HCT116 (cell line): ENCODE results near the gene TPO. TPM values are rescaled to one million over a fixed set of nuclear protein-coding genes. Genes with fewer than 3 reads are reported as not detected.

Experiments used
- ATAC-seq: fragments of 200-7000 bp; cut with Tn5 transposase; 2 replicates; pipeline ENCODE4 v1.9.1; 2020; ENCODE audit warnings: mild to moderate bottlenecking, moderate library complexity
- BruUV-seq: library from RNA; stranded (reverse); fragments of 400-500 nt; replicated peaks from 2 replicates; lab custom pipeline; 2021; lab: Mats Ljungman, UMichigan
- CTCF ChIA-PET: fragments of 300-600 bp; sonication (Branson Sonifier 250); formaldehyde crosslinking; loops from one replicate; lab custom pipeline; 2021; ENCODE audit warnings: antibody characterized with exemption; lab: Charles Lee
- POLR2A ChIA-PET: fragments of 300-600, 350-600 bp; sonication (Branson Sonifier 250); formaldehyde crosslinking; loops from one replicate; lab custom pipeline; 2021; ENCODE audit warnings: antibody characterized with exemption; lab: Charles Lee
- RAD21 ChIA-PET, 2 experiments: fragments of 300-600 bp; sonication (Branson Sonifier 250); formaldehyde crosslinking; loops; one replicate each; lab custom pipeline; 2023; ENCODE audit warnings: low total read pairs in 2 of 2; ENCODE audit not compliant: uncharacterized antibody in 2 of 2, unreplicated experiment in 2 of 2, low non-redundant PET in 1 of 2; lab: Charles Lee
- DNase-seq: peaks from one replicate; pipeline ENCODE4 v3.0.0-alpha.2; 2010; ENCODE audit warnings: low read depth, low spot score
- H2AFZ ChIP-seq: fragments of 200-600 bp; shearing (Covaris generic), sonication (generic); 2 replicates; pipeline ENCODE4 v1.6.1; 2017; ENCODE audit warnings: low read depth, mixed run types, mixed read lengths, antibody characterized with exemption, low read length; ENCODE audit not compliant: poor library complexity, severe bottlenecking
- H3K27ac ChIP-seq: 2 replicates; pipeline ENCODE4 v1.5.1; 2012; ENCODE audit warnings: low read depth, low read length
- H3K27me3 ChIP-seq: fragments of 200-600 bp; sonication (generic); 2 replicates; pipeline ENCODE4 v1.6.1; 2016; ENCODE audit warnings: mixed run types, low read length, mixed read lengths; ENCODE audit not compliant: insufficient read depth
- H3K36me3 ChIP-seq, 2 experiments: fragments of 200-500 bp in 1 of 2; fragments of 200-600 bp in 1 of 2; sonication (Bioruptor generic) in 1 of 2; sonication (generic) in 1 of 2; 2 replicates each; pipeline versions ENCODE4 v1.5.1 to v1.6.1; 2014 to 2016; ENCODE audit warnings: low read length in 2 of 2, inconsistent platforms in 1 of 2, mixed read lengths in 1 of 2, mixed run types in 1 of 2; ENCODE audit not compliant: insufficient read depth in 2 of 2, control insufficient read depth in 1 of 2
- H3K4me1 ChIP-seq, 2 experiments: fragments of 200-600 bp in 1 of 2; sonication (generic) in 1 of 2; 2 replicates each; pipeline versions ENCODE4 v1.5.1 to v1.6.1; 2012 to 2017; ENCODE audit warnings: low read length in 2 of 2, inconsistent platforms in 1 of 2, mild to moderate bottlenecking in 1 of 2, mixed read lengths in 1 of 2, mixed run types in 1 of 2, moderate library complexity in 1 of 2; ENCODE audit not compliant: insufficient read depth in 2 of 2, control insufficient read depth in 1 of 2
- H3K4me2 ChIP-seq: fragments of 200-600 bp; sonication (generic); 2 replicates; pipeline ENCODE4 v1.6.1; 2017; ENCODE audit warnings: mixed run types, low read length, mixed read lengths
- H3K4me3 ChIP-seq, 2 experiments: fragments of 200-600 bp in 1 of 2; sonication (generic) in 1 of 2; replicated peaks in 1 of 2; 2 replicates each; pipeline ENCODE4 v1.5.1; 2011 to 2016; ENCODE audit warnings: low read length in 2 of 2, control low read depth in 1 of 2, low read depth in 1 of 2, mild to moderate bottlenecking in 1 of 2, mixed read lengths in 1 of 2, mixed run types in 1 of 2
- H3K79me2 ChIP-seq: fragments of 200-600 bp; sonication (generic); 2 replicates; pipeline ENCODE4 v1.6.1; 2017; ENCODE audit warnings: mild to moderate bottlenecking, mixed run types, low read length, moderate library complexity, mixed read lengths; ENCODE audit not compliant: insufficient read depth
- H3K9ac ChIP-seq: fragments of 200-600 bp; sonication (generic); 2 replicates; pipeline ENCODE4 v1.6.1; 2016; ENCODE audit warnings: low read length, mixed read lengths
- H3K9me2 ChIP-seq: fragments of 200-600 bp; sonication (generic), shearing (Covaris generic); 2 replicates; pipeline ENCODE4 v1.6.1; 2017; ENCODE audit warnings: mixed run types, mild to moderate bottlenecking, moderate library complexity; ENCODE audit not compliant: insufficient read depth
- H3K9me3 ChIP-seq, 2 experiments: fragments of 200-500 bp in 1 of 2; fragments of 200-600 bp in 1 of 2; sonication (Bioruptor generic) in 1 of 2; sonication (generic) in 1 of 2; 2 replicates each; pipeline ENCODE4 v1.6.1; 2014 to 2017; ENCODE audit warnings: low read length in 2 of 2, mixed read lengths in 2 of 2, inconsistent platforms in 1 of 2, low read depth in 1 of 2, mild to moderate bottlenecking in 1 of 2, mixed run types in 1 of 2, moderate library complexity in 1 of 2; ENCODE audit not compliant: control insufficient read depth in 1 of 2, insufficient read depth in 1 of 2
- H4K20me1 ChIP-seq: fragments of 200-600 bp; sonication (generic), shearing (Covaris generic); 2 replicates; pipeline ENCODE4 v1.6.1; 2017; ENCODE audit warnings: mixed run types, mild to moderate bottlenecking, moderate library complexity; ENCODE audit not compliant: insufficient read depth
- EGR1 ChIP-seq: IDR thresholded peaks from 2 replicates; pipeline ENCODE4 v1.6.1; 2012; ENCODE audit warnings: low read depth
- FOSL1 ChIP-seq: IDR thresholded peaks from 2 replicates; pipeline ENCODE4 v1.6.1; 2012; ENCODE audit warnings: low read depth
- SP1 ChIP-seq: IDR thresholded peaks from 2 replicates; pipeline ENCODE4 v1.6.1; 2012; ENCODE audit warnings: low read depth
- YY1 ChIP-seq: IDR thresholded peaks from 2 replicates; pipeline ENCODE4 v1.6.1; 2011; ENCODE audit warnings: low read length, low read depth, moderate library complexity, mild to moderate bottlenecking; ENCODE audit not compliant: insufficient replicate concordance; ENCODE audit errors: extremely low read depth
- ZFX ChIP-seq: fragments of 450-650 bp; IDR thresholded peaks from 2 replicates; pipeline ENCODE4 v1.6.1; 2017
- intact Hi-C: fragments of 100-400 bp; cut with micrococcal nuclease; formaldehyde crosslinking; loops from 2 replicates; pipeline ENCODE4 v1.10.0; 2022
- total RNA-seq: library from RNA; stranded (reverse); gene quantifications from one replicate; pipeline ENCODE4 v1.2.1, GENCODE V29; 2021; ENCODE audit not compliant: unreplicated experiment
- TF ChIP-seq, protein P1 (sequence below): IDR thresholded peaks from 2 replicates; pipeline ENCODE4 v1.6.1; 2011; ENCODE audit warnings: mild to moderate bottlenecking, low read length, moderate library complexity; ENCODE audit not compliant: insufficient replicate concordance; ENCODE audit errors: extremely low read depth

TPO gene
- total RNA-seq, 1 experiment from 2014 or later = not detected

DNA sequence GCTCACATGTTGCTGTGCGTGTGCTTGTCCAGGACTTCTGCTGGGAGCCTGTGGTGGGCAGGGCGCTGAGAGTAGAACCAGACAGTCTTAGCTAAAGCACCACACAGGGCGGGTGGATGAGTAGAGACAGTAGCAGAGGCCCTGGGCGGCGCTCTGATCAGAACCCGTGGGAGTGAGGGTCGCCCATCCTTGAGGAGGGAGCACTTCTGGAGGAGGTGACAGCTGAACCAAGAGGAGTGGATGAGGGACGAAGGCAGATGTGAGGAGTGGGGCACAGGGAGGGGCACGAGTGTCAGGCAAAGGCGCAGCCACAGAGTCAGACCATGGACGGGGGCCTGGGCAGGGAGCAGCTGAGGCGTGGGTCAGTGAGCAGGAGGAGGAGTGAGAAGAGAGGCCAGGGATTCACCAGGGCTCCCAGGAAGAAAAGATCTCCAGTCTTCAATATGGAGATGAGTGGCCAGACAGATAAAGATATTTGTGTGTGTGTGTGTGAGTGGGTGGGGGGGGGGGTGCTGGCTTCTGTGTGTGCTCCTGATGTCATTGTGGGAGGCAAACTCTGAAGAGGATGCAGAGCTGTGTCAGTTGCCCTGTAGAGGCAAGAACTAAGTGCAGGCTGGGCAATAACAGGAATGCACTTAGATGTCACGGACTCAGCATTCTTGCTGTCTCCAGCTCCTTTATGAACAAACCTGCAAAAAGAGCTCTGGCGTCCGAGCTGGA is 79.6 kb downstream of the TPO start:
- DNase-seq = no peak
- Histone ChIP-seq H3K4me2 (no peak overlapping the region), H3K79me2 (no peaks in the 10 kb centered on the region), H3K27ac (no peak overlapping the region), H4K20me1 (no peaks in the 10 kb centered on the region), H3K9me3 (no peaks in the 10 kb centered on the region), H3K36me3 (no peaks in the 10 kb centered on the region), H3K9me2 (no peaks in the 10 kb centered on the region), H2AFZ (no peak overlapping the region), H3K4me3 (no peak overlapping the region), H3K4me1 (no peaks in the 10 kb centered on the region), H3K9ac (no peak overlapping the region), H3K27me3 (no peaks in the 10 kb centered on the region)
- ATAC-seq = no peak
- ChIA-PET POLR2A (no interaction called here), RAD21 (no interaction called here), CTCF (no interaction called here)
- intact Hi-C loops = no loop called here
- TF ChIP-seq EGR1 (no peak), SP1 (no peak), FOSL1 (no peak), ZFX (no peak), YY1 (no peak)
- TF ChIP-seq, protein P1, sequence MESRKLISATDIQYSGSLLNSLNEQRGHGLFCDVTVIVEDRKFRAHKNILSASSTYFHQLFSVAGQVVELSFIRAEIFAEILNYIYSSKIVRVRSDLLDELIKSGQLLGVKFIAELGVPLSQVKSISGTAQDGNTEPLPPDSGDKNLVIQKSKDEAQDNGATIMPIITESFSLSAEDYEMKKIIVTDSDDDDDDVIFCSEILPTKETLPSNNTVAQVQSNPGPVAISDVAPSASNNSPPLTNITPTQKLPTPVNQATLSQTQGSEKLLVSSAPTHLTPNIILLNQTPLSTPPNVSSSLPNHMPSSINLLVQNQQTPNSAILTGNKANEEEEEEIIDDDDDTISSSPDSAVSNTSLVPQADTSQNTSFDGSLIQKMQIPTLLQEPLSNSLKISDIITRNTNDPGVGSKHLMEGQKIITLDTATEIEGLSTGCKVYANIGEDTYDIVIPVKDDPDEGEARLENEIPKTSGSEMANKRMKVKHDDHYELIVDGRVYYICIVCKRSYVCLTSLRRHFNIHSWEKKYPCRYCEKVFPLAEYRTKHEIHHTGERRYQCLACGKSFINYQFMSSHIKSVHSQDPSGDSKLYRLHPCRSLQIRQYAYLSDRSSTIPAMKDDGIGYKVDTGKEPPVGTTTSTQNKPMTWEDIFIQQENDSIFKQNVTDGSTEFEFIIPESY = no peak
- BruUV-seq = no TSS peak
